NCI-H1105 (cell line): Measurements from ENCODE around the gene CDHR2.
"Not testable (repeated sequence)": the region's sequence is repeated elsewhere in the genome, so short reads cannot be mapped to it uniquely, and the experiment has no call there.

ENCODE experiments used
- DNase-seq: peaks from one replicate; lab custom pipeline; 2025; lab: John Stamatoyannopoulos, UW

CDHR2 gene

GRCh38 chr5:176573564-176574296 lies 24.6 kb downstream of the CDHR2 start:
- DNase-seq: peak; percentile 10

GRCh38 chr5:176574297-176574591 lies 25.1 kb downstream of the CDHR2 start:
- DNase-seq: no peak

- no peak for DNase-seq
These were observed 25.9 kb downstream of the CDHR2 start for GRCh38 chr5:176575066-176575465.

GRCh38 chr5:176575488-176576422 lies 26.6 kb downstream of the CDHR2 start:
- no peak for DNase-seq

- DNase-seq: no peak
These were observed 28.4 kb downstream of the CDHR2 start for GRCh38 chr5:176577312-176578176.

GRCh38 chr5:176578391-176578808 lies 29.3 kb downstream of the CDHR2 start:
- no peak for DNase-seq

- DNase-seq: no peak
These were observed 30.2 kb downstream of the CDHR2 start for GRCh38 chr5:176579323-176579722.

- DNase-seq: no peak
These were observed 32.2 kb downstream of the CDHR2 start for GRCh38 chr5:176581361-176581760.

GRCh38 chr5:176583076-176583475 lies 33.9 kb downstream of the CDHR2 start:
- no peak for DNase-seq

- DNase-seq: no peak
These were observed 38.3 kb downstream of the CDHR2 start for GRCh38 chr5:176587398-176587797.

GRCh38 chr5:176588297-176588696 lies 39.2 kb downstream of the CDHR2 start:
- no peak for DNase-seq

GRCh38 chr5:176589039-176589769 lies 40.1 kb downstream of the CDHR2 start:
- DNase-seq: no peak

- no peak for DNase-seq
These were observed 41.0 kb downstream of the CDHR2 start for GRCh38 chr5:176590035-176590717.

GRCh38 chr5:176591667-176592066 lies 42.5 kb downstream of the CDHR2 start:
- not testable (repeated sequence) for DNase-seq

GRCh38 chr5:176592573-176592972 lies 43.4 kb downstream of the CDHR2 start:
- no peak for DNase-seq

GRCh38 chr5:176593273-176593869 lies 44.2 kb downstream of the CDHR2 start:
- DNase-seq: no peak

GRCh38 chr5:176594554-176594953 lies 45.4 kb downstream of the CDHR2 start:
- DNase-seq: no peak

- no peak for DNase-seq
These were observed 46.3 kb downstream of the CDHR2 start for GRCh38 chr5:176595386-176595943.

GRCh38 chr5:176596069-176596644 lies 47.0 kb downstream of the CDHR2 start:
- no peak for DNase-seq
